Kidney glomerular epithelial cell (primary cell): ENCODE data around the gene NTM.
"Not testable (repeated sequence)": the region's sequence is repeated elsewhere in the genome, so short reads cannot be mapped to it uniquely, and the experiment has no call there.

Experiments
- DNase-seq: peaks from one replicate; lab custom pipeline; 2025; lab: John Stamatoyannopoulos, UW

Gene NTM

DNA sequence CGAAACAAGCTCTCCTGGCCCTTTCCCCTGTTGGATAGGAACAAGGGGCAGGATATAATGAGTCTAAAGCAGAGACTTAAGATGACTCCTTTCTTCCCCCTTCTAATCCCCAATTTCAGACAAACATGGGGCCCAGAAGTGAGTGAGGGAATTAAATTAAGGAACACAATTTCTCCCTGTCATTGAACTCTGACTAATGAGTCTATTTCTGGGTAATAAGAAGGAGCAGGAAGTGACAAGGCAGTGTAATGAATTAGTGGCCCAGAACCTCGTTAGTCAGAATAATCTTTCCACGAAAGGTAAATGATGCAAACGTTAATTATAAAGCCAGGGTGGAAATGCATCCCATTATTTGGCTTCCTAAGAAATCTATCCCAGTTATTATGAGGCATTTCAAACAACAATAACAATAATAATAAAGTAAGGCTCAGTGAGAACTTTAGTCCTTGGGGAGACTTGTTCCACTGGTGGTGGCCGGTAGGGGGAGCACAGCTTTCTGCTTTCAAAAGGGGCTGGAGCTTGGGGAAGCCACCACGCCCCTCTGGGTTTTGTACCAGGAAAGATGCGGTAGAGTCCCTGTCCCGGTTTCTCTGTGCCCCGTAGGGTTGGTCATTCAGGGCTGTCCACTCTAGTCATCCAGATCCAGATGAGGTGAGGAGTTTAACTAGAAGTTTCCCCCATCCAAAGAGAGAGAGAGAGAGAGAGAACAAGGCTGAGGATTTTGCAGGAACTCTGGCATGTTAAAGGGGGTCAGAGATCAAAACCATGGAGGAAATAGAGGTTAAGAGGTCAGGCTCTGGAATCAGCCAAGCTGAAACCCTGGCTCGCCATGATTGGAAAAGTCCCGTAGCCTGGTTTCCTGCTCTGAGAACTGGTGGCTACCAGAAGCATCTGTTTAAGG lies 298.3 kb downstream of the NTM start:
- no peak for DNase-seq

DNA sequence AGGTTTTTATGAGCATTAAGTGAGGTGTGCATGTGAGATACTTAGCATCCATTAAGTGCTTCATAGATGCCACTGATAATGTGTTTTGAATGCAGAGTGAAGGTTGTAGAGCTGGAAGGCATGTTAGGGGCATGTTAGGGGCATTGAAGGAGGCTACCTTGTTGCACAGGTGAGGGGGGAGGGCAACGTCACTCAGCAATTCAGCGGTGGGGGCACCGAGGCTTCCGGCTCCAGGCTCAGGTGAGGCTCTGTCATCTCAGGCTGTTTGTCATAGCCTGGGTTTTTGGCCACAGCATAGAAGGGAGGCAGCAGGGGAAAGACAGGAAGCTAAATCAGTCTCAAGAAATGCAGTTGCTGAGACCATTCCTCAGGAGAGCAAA lies 299.0 kb downstream of the NTM start:
- no peak for DNase-seq

DNA sequence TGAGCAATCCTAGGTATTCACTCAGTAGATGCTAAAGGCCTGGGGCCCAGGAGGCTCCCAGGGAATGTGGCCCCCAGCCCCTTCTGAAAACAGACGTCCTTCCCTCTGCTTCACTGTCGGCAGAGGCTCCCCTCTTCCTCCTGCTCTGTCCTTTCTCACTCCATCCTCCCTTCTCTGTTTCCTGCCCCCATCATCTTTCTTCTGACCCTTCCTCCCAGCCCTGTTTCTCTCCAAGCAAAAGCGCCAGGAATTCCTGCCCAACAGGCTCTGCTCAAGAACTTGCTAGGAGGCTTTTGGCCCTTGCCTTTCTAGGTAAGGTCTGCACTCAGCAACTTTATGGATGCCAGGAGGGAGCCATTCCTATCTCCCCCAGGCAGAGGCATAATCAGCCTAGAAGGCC lies 300.5 kb downstream of the NTM start:
- DNase-seq = no peak

DNA sequence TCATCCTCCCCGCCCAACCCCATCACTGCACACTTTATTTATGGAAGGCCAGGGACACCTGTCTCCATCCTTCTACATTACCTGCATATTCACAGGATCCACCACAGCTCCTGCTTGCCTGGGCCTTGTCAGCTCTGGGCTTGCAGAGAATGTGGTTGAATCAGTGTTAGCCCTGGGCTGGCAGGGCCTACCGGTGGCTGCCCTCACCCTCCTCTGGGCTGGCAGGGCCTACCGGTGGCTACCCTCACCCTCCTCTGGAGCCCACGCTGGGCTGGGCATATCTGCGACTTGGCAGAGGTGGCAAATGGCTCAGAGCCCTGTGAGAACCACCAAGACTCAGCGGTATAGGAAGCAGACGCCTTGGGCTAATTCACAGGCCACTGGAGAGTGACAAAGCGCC lies 300.9 kb downstream of the NTM start:
- DNase-seq = no peak

DNA sequence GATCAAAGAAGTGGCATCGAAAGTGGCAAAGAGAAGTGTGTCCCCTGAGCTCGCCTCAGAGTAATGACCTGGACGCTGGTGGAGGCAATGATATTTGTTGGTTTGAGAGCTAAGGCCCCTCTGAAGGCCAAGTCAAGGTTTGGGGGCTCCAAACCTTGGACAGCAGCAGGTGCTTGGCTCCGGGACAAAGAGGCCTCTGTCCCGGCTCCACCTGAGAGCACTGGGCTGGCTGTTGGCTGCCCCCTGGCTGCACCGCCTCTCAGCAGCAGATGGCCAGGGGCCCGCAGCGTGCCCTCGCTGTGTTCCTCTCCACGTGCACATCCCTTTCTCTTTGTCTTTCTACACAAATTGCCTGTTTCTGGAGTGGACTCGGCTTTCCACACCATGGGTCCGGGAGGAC lies 301.3 kb downstream of the NTM start:
- no peak for DNase-seq

DNA sequence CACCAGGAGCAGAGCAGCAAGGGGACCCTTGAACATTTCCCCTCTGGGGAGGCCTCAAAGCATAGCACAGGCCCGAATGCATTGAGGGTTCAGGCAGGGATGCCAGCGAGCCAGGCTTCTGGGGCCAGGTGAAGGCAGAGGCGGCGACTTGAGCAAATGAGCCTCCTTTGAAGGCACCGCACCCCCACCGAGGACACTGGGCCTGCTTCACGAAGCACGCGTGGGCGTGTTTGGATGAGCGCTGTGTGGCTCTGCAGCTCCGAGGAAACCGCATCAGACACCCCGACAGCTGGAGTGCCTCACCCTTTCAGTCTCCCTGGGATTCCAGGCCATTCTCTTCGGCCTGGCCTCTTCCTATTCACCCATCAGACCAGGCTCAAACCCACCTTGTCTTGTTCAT lies 301.8 kb downstream of the NTM start:
- DNase-seq = no peak

DNA sequence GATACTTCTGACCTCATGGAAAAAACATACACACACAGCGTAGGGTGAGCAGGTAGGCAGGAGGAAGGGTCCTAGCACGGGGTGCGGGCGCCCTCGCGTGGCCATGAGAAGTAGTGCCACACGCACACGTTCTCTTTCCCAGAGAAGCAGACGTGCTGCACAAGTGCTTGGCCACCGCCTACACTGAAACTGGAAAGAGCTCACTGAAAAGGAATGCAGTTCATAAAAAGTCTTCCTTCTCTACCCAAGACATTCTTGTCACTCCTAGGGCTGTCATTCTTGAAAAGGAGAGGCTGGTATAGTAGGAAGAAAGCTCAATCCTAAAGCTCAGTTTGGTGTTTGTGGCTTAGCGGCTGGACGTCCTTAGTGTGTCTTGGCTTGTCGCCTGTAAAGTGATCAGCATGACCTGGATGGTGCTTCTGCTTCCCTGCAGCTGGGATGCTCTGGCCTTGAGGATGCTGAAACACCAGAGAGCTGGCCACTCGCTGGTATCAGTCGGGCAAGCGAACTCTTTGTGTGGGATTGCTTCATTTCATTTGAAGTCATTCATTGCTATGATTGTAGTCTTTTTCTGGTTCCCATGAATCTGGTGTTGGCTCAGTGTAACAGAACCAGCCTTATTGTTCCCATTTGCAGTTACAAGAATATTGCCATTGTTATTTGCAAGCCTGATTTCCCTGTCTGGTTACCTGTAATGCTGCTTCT lies 303.8 kb downstream of the NTM start:
- DNase-seq = peak; percentile 86

DNA sequence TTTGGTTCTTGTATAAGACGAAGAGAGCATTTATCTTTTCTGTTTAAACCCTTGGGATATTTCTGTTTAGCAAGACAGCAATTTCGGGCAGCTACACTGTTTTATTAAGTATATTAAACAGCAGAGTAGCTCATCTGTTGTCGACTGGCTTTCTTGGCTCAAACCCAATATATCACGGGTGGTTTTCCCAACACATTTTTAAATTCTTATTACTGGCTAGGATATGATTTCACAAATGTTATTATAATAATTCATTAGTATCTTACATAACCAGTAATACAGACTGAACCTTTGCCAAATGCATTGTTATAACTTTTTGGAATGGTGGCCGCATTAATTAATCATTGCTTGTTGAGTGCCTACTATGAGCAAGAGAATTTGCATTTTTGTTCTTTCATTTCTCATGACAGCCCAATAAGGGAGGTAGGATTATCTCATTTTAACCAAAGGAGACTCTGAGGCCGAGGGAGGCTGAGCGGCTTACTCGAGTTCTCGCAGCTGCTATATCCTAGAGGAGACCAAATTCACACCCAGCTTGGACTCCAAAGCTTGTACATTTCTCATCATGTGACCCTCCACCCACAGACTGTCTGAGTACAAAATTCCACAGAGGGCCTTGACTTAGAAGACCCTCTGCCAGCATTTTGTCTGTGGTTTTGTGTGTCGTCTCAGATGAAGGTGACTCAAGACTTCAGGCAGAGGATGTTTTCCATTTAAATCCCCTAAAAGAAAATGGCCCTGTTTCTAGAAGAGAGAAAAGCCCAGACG lies 304.9 kb downstream of the NTM start:
- no peak for DNase-seq

DNA sequence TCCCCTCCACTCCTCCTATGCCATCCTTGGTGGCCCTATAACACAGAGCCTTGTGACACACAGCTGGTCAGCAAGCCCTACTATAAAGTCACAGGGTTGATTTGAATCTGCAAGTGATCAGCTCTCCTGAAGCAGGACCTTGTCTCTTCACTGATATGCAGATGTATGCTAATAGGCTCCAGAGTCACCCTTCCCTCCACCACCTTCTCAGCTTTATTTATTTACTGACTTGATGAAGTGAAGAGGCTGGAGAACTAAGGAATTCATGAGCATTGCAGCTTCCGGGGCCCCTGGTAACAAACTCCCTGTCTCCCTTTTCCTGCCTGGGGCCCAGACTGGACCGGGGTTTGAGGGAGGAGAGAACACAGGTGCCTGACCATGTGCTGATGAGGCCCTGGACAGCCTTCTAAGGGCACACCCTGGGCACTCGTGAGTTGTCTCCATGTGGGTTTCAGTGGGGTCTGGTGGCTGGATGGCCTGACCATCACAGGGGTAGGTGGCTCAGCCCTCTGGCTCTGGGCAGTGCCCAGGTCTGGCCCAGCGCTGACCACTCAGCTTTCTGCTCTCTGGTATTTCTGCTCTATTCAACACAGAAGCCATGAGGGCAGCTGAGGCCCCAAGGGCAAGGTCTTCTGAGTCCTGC lies 307.5 kb downstream of the NTM start:
- DNase-seq = no peak

DNA sequence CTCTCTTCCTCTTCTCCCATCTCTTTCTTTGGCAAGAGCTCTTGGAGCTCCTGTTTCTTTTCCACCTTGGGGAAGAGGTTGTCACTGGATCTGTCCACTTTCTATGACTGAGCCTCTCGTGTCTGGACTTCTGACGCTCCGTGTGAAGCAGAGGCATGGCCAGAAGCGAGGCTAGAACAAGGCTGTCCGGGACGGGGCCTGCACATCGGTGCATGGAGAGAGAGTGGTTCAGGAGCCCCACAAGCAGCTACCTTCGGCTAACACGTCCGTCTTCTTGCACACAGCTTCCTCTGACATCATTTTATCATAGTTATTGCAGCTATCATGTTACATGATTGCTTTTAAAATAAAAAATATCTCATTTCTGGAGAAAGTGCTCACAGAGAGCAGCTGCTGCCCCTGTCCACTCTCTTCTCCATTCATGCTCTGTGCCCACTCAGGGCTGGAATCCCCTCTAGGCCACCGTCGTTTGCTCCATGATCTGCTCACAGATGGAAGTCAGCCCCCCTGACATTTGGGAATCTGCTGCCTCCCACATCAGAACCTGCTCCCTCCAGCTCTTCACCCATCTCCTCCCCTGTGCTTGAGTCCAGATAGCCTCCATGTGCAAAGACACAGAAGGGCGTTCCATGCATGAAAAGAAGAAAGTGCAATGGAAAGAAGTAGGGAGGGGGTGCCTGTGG lies 308.4 kb downstream of the NTM start:
- no peak for DNase-seq

DNA sequence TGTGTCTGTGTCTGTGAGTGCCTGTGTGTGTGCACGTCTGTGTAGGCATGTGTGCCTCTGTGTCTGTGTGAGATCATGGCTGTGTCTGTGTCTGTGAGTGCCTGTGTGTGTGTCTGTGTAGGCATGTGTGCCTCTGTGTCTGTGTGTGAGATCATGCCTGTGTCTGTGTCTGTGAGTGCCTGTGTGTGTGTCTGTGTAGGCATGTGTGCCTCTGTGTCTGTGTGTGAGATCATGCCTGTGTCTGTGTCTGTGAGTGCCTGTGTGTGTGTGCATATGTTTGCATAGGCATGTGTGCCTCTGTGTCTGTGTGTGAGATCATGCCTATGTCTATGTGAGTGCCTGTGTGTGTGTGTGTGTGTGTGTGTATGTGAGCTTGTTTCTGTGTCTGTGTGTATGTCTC lies 310.0 kb downstream of the NTM start:
- DNase-seq = not testable (repeated sequence)

DNA sequence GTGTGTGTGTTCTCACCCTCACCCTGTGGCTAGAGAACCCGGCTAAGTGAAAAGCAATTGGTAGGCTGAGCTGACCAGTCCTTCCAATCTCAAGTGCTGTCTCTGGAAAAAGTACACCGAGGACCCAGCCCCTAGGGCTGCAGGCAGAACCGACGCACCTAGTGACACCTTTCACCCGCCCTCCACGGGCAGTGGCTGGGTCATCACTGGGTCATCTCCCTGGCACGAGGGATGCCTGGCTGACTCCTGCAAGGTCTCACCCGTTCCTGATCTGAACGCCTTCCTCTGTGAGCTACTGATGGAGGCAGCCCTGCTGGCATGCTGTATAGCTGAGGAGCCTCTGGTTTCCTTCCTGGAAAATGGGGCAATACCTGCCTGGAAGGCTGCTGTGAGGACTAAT lies 311.5 kb downstream of the NTM start:
- no peak for DNase-seq

DNA sequence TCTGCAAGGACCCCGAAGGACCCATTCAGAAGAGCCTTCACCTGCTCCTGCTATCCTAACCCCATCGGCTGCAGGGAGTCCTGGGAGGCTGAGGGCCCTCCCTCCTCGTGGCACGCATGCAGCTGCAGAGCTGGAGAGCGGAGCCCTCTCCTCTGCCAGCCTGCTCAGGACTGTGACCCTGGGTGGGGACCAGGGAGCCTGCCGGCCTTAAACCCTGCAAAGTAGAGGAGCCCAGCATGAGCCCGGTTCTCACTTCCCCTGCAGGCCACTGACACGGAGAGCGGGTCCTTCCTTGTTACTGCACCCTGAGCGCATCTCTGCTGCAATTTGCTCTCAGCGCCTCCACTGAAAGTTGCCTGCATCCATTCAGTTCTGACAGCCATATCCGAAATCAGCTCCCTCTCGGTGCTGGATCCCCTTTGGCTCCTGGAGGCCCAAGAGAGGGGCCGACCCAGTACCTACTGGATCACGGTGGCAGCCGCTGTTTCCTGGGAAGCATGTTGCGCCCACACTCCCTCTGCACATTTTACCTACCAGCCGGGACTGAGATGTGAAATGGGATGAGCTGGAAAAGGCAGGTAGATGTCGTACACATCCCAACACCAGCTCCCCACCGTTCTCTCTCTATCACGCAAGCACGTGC lies 312.1 kb downstream of the NTM start:
- no peak for DNase-seq

DNA sequence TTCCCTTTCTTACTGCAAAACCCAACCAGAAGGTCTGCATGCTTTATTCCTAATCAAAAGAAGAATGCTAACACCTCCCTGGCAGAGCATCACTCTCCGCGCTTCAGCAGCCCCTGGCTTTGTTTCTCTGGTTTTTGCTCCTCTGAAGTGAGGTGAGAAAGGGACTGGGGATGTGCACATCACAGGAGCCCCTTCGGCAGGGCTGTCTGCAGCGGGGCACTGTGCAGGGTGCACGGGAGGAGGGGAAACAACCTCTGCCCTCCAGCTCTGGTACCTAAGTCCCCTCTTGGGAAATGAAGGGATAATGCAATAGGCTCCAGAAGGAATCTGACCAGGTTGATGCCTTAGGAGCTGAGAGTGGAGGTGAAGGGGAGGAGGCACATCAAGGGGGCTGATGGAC lies 312.7 kb downstream of the NTM start:
- no peak for DNase-seq

DNA sequence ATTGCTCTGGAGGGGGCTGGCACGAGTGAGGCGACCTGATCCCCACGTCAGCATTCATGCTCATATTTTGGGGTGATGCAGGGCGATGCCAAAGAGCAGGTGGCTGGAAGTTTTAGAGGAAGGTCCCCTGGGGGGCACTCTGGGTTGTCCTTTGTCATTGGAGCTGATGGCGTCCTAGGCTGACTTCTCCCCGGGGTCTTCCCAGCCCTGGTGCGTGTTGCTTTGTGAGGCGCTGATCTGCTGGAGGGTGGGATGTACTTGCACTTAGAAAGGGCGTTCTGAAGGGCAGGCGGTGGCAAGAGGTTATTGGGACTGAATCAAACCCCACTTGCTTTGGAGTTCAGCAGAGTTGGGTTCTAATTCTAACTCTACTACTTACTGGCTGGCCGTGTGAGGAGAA lies 313.3 kb downstream of the NTM start:
- no peak for DNase-seq

DNA sequence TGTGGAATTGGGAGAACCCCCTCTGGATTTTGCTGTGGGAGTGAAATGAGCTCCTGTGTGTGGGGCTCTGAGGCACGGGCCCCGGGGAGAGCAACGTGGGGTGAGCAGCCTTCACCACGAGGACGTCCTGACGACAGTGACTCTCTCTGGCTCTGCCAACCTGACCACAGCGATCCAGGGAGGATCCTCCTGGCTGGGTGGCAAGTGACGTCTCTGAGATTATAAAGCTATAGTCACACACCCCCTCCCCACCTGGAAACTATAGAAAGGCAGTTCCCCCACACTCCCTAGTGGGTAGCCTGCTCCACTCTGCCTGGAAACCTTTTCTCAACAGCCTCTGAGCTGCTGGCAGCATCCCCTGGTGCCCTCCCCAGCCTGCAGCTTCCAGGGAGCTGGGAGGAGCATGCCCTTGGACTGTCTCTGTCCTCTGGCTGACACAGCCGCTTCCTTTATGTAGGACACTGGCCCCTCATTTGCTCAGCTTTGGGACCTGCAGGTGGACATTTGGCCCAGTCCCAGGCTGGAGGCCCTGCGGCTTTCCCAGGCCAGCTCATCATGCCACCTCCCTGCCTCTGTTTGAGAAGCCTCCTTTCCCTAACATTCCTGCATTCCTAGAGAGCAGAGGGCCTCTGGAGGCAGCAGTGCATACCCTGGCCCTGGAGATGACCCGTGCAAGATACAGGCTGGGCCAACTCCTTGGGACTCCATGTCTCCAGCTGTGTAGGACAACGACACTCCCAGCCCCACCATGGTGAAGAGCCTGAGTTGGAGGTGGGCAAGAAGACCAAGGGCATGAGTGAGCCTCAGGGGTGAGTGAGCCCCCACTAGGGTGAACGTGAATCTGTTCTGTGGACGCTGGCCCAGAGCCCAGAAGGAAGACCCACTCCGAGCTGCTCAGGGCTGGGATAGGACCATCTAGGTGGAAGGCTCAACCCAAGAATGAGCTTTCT lies 314.0 kb downstream of the NTM start:
- no peak for DNase-seq

DNA sequence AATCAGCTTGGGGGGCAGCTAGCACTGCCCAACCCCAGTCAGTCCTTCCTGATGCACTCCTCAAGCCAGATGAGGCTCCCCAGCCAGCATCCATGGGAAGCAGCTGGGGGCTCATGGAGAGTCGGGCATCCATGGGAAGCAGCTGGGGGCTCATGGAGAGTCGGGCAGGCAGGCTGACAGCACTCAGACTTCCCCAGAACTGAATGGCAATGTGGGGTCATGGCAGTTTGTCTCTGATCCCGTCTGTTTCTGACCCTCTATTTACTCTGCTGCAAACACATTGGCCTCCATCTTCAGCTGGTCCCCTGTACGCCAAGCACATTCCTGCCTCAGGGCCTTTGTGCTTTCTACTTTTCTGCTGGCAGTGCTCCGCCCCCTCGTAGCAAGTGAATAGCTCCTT lies 314.8 kb downstream of the NTM start:
- DNase-seq = no peak

DNA sequence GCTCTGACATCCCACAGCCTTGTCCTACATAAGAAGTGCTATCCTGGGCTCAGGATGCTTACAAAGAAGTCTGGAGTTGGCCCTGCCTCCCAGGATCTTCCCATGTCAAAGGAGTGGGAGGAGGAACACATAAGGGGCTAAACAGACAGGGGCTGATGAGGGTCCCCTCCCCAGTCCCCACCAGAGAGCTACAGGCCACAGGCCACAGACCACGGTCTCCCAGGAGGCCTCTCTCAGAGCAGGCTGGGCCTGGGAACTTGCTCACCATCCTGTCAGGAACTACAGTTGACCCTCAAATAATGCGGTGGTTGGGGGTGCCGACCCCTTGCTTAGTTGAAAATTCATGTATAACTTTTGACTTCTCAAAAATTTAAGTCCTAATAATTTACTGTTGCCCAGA lies 315.5 kb downstream of the NTM start:
- DNase-seq = no peak

DNA sequence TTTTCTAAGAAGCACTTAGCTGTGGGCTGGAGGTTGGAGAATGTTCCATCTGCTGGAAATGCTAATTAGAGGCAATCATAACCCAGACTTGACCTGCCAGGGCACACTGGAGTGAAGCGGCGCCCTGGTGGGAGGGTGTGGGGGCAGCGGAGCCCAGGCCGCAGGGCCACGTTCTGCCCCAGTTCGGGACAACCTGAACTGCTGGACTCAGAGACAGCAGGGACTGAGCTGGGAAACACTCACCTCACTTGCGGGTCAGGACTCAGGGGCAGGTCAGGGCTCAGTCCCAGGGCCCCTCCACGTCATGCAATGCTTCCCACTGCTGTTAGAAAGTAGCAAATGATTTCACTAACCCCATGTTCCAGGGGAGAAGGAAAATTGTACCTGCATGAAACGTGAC lies 316.4 kb downstream of the NTM start:
- DNase-seq = no peak
